DOHH2 (cell line): ENCODE measurements around the gene CYP4V2.
A peak's percentile ranks its signal among the peaks of the same experiment; 100 is the strongest.

Experiments used
- H3F3A ChIP-seq: fragments of 200-600 bp; sonication (generic), shearing (Covaris generic); 2 replicates; pipeline ENCODE4 v1.6.0; 2016; ENCODE audit warnings: antibody characterized with exemption, mild to moderate bottlenecking; ENCODE audit not compliant: control insufficient read depth, insufficient read depth
- H3K27ac ChIP-seq: fragments of 200-600 bp; sonication (generic); 2 replicates; pipeline ENCODE4 v1.5.1; 2014; ENCODE audit warnings: low read depth, mild to moderate bottlenecking, low read length, moderate library complexity
- H3K27me3 ChIP-seq: fragments of 200-600 bp; sonication (generic); 2 replicates; pipeline ENCODE4 v1.6.1; 2014; ENCODE audit warnings: mild to moderate bottlenecking, low read length, mixed read lengths; ENCODE audit not compliant: control insufficient read depth
- H3K36me3 ChIP-seq: fragments of 200-600 bp; sonication (generic); 2 replicates; pipeline ENCODE4 v1.6.1; 2014; ENCODE audit warnings: mild to moderate bottlenecking, low read length, moderate library complexity, mixed read lengths; ENCODE audit not compliant: control insufficient read depth
- H3K4me1 ChIP-seq: fragments of 200-600 bp; sonication (generic); 2 replicates; pipeline ENCODE4 v1.6.1; 2014; ENCODE audit warnings: mild to moderate bottlenecking, low read length, mixed read lengths; ENCODE audit not compliant: control insufficient read depth
- H3K4me2 ChIP-seq: fragments of 200-600 bp; sonication (generic); 2 replicates; pipeline ENCODE4 v1.6.0; 2014; ENCODE audit warnings: mild to moderate bottlenecking, low read length, moderate library complexity
- H3K4me3 ChIP-seq: fragments of 200-600 bp; sonication (generic); 2 replicates; pipeline ENCODE4 v1.5.1; 2014; ENCODE audit warnings: mild to moderate bottlenecking, low read length, mixed read lengths
- H3K79me2 ChIP-seq: fragments of 200-600 bp; sonication (generic); 2 replicates; pipeline ENCODE4 v1.6.1; 2014; ENCODE audit warnings: mild to moderate bottlenecking, low read length, mixed read lengths; ENCODE audit not compliant: control insufficient read depth
- H3K9me2 ChIP-seq: fragments of 200-600 bp; sonication (generic); replicated peaks from 2 replicates; pipeline ENCODE4 v1.6.1; 2014; ENCODE audit warnings: mild to moderate bottlenecking, low read length, mixed read lengths; ENCODE audit not compliant: control insufficient read depth
- H3K9me3 ChIP-seq: fragments of 200-600 bp; sonication (generic); 2 replicates; pipeline ENCODE4 v1.6.1; 2014; ENCODE audit warnings: antibody characterized with exemption, low read length, mixed read lengths; ENCODE audit not compliant: control insufficient read depth, insufficient read depth
- H4K20me1 ChIP-seq: fragments of 200-600 bp; sonication (generic); 2 replicates; pipeline ENCODE4 v1.6.0; 2014; ENCODE audit warnings: low read depth, mild to moderate bottlenecking, antibody characterized with exemption, low read length, moderate library complexity; ENCODE audit not compliant: control insufficient read depth, insufficient read depth
- EZH2phosphoT487 ChIP-seq: fragments of 200-600 bp; sonication (generic); IDR thresholded peaks from 2 replicates; pipeline ENCODE4 v1.6.1; 2017; ENCODE audit warnings: borderline replicate concordance, mild to moderate bottlenecking, antibody characterized with exemption, low read length, moderate library complexity, mixed read lengths
- TF ChIP-seq, protein P1 (sequence below): fragments of 200-600 bp; sonication (generic); IDR thresholded peaks from one replicate; pipeline ENCODE4 v1.5.1; 2014; ENCODE audit warnings: antibody characterized with exemption, mild to moderate bottlenecking, low read depth, low read length; ENCODE audit not compliant: poor library complexity, severe bottlenecking

Gene CYP4V2

DNA sequence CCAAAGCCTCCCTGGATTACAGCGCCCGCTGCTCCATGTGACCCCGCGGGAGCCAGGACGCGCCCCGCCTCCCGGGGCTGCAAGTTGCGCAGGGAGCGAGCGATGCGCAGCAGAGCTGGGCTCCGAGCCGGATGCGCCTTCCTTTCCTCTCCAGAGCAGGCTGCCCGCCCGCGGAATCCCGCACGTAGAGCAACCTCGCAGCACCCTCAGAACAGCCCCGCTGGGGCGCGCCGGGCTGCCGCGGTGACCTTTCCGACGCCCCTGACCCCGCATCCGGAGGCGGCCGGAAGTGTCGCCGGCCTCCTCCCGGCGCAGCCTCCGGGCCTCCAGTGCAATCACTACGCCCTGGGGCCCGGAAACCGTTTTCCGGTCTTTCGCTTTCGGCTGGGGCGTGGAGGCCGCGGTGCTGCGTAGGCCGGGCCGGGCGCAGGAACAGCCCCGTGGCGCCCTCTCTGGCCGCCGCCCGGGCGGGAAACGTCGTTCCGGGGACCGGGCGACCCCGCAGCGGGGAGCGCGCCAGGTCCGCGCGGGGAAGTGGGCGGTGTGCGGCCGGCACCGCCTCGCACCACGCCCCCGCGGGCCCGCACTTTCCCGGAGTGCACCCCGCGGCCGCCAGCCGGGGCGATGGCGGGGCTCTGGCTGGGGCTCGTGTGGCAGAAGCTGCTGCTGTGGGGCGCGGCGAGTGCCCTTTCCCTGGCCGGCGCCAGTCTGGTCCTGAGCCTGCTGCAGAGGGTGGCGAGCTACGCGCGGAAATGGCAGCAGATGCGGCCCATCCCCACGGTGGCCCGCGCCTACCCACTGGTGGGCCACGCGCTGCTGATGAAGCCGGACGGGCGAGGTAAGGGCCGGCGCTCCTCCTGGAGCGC, at the start of gene CYP4V2:
CYP4V2 (plus strand) TSS at position 368 of the 866 bp plus-strand sequence; CDS start at position 625, 257 bp downstream.
- TF ChIP-seq, protein P1, sequence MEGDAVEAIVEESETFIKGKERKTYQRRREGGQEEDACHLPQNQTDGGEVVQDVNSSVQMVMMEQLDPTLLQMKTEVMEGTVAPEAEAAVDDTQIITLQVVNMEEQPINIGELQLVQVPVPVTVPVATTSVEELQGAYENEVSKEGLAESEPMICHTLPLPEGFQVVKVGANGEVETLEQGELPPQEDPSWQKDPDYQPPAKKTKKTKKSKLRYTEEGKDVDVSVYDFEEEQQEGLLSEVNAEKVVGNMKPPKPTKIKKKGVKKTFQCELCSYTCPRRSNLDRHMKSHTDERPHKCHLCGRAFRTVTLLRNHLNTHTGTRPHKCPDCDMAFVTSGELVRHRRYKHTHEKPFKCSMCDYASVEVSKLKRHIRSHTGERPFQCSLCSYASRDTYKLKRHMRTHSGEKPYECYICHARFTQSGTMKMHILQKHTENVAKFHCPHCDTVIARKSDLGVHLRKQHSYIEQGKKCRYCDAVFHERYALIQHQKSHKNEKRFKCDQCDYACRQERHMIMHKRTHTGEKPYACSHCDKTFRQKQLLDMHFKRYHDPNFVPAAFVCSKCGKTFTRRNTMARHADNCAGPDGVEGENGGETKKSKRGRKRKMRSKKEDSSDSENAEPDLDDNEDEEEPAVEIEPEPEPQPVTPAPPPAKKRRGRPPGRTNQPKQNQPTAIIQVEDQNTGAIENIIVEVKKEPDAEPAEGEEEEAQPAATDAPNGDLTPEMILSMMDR = peak; percentile 61
- no peak for TF ChIP-seq EZH2phosphoT487
- Histone ChIP-seq H3F3A (peaks cover 10% of the 10 kb centered on the region; the same call in 1 of the 2 replicates), H3K9me2 (no peaks in the 10 kb centered on the region), H3K4me1 (peaks cover 34% of the 10 kb centered on the region), H4K20me1 (no peaks in the 10 kb centered on the region), H3K4me3 (peak within 1 kb of the TSS; percentile 92), H3K4me2 (peak within 1 kb of the TSS; percentile 95), H3K79me2 (peaks cover 21% of the 10 kb centered on the region), H3K9me3 (no peaks in the 10 kb centered on the region), H3K27me3 (no peaks in the 10 kb centered on the region), H3K27ac (peak within 1 kb of the TSS; percentile 85), H3K36me3 (peaks cover 18% of the 10 kb centered on the region)

DNA sequence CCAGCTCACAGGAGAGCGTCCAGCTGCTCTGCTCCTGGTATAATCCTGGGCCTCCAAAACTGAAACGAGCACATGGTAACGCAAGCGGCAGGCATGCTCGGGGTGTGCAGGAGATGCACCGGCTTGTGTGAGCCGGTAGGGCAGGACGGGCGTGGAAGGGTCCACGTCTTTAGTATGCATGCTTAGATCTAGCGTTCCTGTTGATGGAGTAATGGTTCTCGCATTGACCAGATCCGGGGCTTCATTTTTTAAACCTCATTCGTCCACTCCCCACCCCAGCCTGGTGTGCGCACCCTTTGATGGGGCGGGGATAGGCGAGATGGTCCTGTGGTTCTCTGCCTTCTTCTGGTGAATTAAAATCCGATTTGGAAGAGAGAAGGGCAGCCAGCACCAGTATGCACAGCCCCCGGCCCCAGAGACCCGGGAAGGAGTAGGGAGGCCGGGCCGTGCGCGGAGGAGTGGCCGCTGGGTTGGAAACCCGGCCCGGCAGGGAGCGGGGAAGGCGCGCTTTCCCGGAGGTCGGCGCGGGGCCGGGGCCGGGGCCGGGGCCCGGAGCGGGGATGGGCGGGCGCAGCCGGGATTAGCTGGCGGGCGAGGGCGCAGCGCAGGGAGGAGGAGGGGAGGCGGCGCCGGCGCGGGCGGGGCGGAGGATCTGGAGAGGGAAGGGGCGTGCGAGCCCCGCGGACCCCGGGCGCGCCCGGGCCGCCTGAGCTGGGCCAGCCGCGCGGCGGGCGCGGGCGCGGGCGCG, 47.0 kb upstream of the CYP4V2 start:
- Histone ChIP-seq H3K4me2 (peak overlapping the region; percentile 92), H3K4me3 (peak overlapping the region; percentile 78), H3K27me3 (peaks cover 7% of the 10 kb centered on the region), H3K36me3 (no peaks in the 10 kb centered on the region; the same call in 1 of the 2 replicates), H3K27ac (no peak overlapping the region), H3K9me3 (no peaks in the 10 kb centered on the region), H3K4me1 (peaks cover 51% of the 10 kb centered on the region), H3K9me2 (no peaks in the 10 kb centered on the region), H3K79me2 (peaks cover 7% of the 10 kb centered on the region), H4K20me1 (no peaks in the 10 kb centered on the region), H3F3A (peaks cover 35% of the 10 kb centered on the region)
- TF ChIP-seq, protein P1 = no peak
- TF ChIP-seq EZH2phosphoT487 = no peak

DNA sequence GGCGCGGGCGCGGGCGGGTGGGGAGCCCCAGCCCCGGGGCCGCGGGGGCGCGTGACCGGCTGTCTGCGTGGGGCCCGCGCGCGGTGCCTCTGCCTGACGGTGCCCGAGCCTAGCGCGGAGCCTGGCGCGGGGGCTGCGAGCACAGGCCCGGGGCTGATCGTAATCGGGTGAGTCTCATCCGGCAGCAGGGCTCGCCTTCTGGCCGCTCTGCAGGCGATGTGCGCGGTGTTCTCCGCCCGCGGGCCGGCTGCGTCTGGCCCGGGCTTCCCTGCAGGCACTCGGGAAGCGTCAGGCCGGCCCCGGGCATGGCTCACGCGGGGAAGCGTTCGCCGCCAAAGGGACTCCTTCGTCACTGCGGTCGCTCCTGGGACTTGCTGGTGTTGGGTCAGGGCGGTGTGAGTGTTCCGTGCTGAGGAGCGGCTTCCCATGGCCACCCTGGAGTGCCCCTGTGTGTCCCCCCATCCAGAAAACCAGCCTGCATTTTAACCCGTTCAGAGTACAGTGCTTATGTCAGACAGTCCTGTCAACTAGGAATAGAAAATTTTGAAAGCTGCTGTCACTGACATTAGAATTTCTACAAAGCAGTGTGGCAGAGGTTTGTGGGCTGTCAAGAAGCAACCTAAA, 46.3 kb upstream of the CYP4V2 start:
- H3K36me3 ChIP-seq = no peaks in the 10 kb centered on the region; the same call in 1 of the 2 replicates
- peaks cover 58% of the 10 kb centered on the region for H3K4me1 ChIP-seq
- H3K27me3 ChIP-seq = peaks cover 7% of the 10 kb centered on the region
- peaks cover 11% of the 10 kb centered on the region for H3K79me2 ChIP-seq
- TF ChIP-seq, protein P1 = no peak
- TF ChIP-seq EZH2phosphoT487 = no peak
- H4K20me1 ChIP-seq = no peaks in the 10 kb centered on the region
- peak overlapping the region; percentile 83 for H3K4me2 ChIP-seq
- peak overlapping the region; percentile 76 for H3K4me3 ChIP-seq
- H3F3A ChIP-seq = peaks cover 38% of the 10 kb centered on the region
- H3K9me3 ChIP-seq = no peaks in the 10 kb centered on the region
- no peaks in the 10 kb centered on the region for H3K9me2 ChIP-seq
- peak overlapping the region; percentile 93 for H3K27ac ChIP-seq
